Non-pigmented ciliary epithelial cell (primary cell): ENCODE data around the gene CASQ2.

Experiments used
- DNase-seq: peaks from one replicate; pipeline ENCODE4 v3.0.0-alpha.2; 2010; ENCODE audit warnings: low read depth

The CASQ2 gene

DNA sequence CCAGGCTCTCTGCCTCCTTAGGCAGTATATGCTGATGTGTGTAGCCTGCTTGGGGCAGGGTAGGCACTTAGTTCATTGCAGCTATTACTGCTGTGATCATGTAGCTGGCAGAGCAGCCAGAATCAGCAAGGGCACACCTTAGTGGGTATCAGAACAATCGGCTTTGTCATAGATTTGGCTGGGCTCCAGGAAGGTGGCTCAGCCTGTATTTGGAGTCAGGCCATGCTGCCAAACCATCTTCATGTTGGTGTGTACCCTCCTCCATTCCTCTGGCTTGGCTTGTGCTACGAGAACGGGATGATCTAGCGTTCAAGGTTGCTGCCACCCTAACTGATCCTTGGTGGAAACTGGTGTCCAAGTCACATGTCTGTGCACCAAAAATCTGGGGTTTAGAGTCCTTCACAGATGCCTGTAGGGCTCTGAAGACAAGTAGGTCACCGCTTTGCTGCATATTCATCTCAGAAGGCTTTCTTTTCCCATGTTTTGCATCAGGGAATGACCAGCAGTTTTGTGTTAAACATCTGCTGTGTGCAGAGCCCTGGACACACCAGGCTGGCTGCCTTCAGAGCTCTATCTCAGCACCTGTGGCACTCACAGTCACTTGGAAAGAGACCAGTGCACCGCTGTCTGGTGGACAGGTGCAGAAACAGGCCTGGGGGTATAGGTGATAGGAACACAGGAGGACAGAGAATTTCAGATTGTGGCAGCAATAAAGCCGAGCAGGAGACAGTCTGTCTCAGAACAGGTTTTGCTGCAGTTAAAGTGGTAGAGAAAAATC is 103.0 kb downstream of the CASQ2 start:
- no peak for DNase-seq

- no peak for DNase-seq
Measured at GRCh38 chr1:115661157-115661556, 107.4 kb downstream of the CASQ2 start.

DNA sequence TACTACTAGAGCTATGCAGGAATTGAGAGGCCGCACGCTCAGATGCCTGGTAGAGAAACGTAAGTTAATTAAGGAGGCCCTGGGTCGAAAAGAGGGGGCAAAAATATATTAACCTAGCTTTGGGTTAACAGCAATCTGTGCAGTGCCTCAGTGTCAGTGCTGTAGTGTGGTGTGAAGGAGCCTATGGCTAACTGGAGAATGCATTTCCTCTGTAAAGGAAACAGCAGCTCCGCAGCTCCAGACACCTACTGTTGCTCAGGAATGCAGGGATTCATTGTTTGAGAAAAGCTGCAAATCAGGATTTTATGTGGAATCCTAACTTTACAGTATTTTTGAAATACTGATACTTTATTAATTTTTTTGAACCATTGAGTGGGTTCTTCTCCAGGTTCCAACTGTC is 108.4 kb downstream of the CASQ2 start:
- no peak for DNase-seq

- DNase-seq = no peak
Measured at GRCh38 chr1:115658646-115659045, 109.9 kb downstream of the CASQ2 start.

DNA sequence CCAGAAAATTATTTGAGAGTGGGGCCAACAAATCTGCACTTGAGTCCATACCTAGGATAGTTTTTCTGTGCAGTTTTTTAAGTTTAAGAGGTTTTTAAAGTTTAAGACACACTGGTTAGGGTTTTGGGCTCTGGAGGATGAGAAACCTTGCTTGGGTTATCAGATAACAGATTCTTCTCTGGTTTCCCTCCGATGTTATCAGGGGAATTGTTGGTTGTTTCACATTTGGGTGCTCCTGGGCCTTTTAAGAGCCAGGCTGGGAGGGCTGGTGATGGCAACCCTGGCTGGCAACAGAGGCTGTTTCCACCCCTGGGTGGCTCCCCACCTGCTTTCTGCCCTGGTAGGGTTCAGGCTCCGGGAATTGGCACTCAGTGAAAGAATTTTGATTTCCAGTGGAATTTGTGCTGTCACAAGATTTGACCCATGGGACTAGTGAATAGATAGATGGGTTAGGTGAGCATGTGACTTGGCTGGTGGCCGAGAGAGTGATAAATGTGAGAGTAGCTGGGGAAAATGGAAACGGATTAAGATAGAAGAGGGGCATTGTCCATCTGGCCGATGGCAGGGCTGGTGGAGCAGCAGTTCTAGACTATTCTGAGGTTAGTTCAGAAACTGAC is 111.9 kb downstream of the CASQ2 start:
- DNase-seq = no peak

DNA sequence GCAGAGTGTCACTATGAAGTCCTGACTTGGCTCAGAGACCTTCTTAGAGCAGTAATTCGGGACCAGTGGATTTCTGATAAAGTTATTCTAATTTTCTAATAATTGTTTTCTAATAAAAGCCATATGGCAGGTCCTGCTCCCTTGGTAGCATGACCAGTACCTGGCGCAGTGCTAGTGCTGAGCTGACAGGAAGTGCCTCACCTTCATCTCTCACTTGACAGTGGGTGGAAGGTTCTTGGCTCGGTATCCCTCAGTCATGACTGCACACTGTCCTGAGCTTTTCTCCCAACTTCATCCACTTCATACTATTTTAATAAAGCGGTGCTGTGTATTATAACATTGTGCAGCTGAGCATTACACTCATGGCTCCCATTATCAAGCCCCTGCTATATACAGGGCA is 112.6 kb downstream of the CASQ2 start:
- no peak for DNase-seq

- no peak for DNase-seq
Measured at GRCh38 chr1:115655306-115655663, 113.2 kb downstream of the CASQ2 start.

DNA sequence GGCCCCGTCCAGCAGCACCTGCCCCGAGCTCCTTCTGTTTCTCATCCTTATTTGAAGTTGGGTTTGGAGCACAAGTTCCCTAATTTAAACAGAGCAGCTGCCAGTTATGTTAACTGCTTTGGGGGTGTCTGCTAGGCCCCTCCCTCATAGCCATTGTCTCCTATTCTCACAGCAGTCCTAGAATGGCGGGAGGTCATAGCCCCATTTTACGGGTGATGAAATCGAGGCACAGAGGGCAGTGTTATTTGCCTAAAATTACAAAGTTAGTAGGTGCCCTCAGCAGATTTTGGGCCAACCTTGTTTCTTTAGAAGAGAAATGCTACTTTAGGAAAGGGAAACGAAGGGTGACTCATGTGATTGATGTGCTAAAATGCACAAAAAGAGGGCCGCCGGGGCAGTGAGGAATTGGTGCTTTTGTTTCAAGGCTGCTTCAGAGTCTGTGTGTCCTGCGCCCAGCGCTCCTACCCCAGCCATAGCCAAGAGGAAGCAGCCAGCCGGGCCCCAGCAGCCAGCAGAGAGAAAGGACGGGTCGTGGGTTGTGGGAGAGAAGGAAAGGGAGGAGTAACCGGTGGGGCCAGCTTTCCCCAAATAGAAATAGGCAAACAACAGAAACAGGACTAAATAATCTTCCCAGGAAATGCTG is 113.7 kb downstream of the CASQ2 start:
- DNase-seq = no peak

DNA sequence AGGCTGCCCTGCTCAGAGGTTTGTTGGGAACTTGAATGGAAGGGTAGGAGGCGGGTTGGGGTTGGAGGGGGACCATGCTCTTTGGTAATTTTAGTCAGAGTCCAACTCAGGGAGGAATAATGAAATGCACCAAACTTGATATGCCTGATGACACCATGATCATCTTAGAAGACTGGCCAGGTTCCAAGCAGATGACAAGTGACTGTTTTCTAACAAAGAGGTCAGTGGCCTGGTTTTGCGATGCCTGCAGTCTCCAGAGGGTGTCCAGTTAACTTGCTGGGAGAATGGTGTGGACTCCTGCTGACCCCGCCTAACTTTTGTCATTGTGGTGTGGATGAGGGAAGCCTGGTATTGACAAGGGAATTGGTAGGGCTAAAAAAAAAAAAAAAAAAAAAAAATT is 114.4 kb downstream of the CASQ2 start:
- no peak for DNase-seq

DNA sequence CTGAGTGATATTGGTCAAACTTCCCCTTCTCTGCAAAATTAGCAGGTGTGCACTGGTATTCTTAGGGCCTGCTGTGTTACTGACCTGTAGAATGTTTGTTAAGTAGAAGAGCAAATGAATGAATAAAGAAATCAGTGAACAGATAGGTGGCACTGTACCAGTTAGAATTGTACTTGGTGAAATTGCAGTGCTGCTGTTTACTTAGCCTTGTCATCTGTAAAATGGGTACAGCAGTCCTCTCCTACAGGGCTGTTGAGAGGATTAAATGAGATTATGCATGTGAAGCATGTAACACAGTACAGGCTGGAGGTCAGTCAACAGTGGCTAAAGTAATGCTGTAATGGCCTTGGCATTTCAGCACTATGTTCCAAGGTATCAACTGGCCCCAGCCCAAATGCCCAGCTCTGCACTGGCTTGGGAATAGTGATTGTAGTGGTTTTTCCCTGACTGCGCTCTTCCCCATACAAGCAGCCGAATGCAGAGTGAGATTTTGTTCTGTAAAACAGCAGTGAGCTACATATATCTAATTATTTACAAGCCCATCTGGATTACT is 116.2 kb downstream of the CASQ2 start:
- no peak for DNase-seq

DNA sequence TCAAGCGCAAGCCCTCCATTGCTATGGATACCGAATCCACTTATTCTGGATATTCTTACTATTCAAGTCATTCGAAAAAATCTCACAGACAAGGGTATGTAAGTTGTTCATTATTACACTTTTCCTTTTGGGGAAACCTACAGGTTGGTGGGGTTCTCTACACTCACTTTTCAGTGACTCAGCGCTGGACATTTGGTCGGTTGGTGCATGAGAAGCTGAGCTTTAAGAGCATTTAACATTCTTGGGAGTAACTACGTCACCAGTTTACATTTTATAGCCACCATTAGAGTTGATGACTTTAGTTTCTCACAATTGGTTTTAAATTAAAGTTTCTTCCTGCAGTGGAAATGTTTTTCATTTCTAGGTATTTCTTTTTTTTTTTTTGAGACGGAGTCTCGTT is 117.1 kb downstream of the CASQ2 start:
- no peak for DNase-seq

DNA sequence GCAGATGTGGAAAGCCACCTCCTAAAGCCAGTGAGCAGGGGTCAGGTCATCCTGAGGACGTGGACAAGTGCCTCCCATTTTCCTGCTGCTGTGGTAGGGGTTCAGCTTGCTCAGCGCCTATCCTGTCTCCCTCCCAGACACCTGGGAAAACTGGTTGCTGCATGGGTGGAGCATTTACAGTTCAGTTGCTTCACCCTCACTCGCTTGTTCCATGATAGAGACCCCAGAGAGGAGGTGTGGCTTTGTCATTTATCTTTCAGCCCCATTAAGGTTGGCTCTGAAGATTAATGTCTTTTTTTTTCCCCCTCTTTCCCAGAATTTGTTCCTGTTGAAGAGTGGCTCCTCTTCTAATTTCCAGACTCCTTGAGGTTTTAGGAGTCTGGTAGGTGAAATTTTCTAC is 117.6 kb downstream of the CASQ2 start:
- DNase-seq = no peak
